IMR-90 (cell line): ENCODE results near the gene NPAS2. TPM values are rescaled to one million over a fixed set of nuclear protein-coding genes. Genes with fewer than 3 reads are reported as not detected.
A peak's percentile ranks its signal among the peaks of the same experiment; 100 is the strongest.

ENCODE experiments used
- ATAC-seq: fragments of 200-7000 bp; cut with Tn5 transposase; 2 replicates; pipeline ENCODE4 v1.9.1; 2020; ENCODE audit warnings: low read depth, mild to moderate bottlenecking, moderate library complexity
- BruUV-seq: library from RNA; stranded (reverse); fragments of 400-500 nt; replicated peaks from 2 replicates; lab custom pipeline; 2021; lab: Mats Ljungman, UMichigan
- CTCF ChIA-PET: fragments of 300-600 bp; formaldehyde crosslinking; extraction: SDS; loops from one replicate; lab custom pipeline; 2021; ENCODE audit warnings: antibody characterized with exemption; lab: Yijun Ruan, JAX
- POLR2A ChIA-PET: fragments of 300-600 bp; sonication (Branson Sonifier 250); formaldehyde crosslinking; loops from one replicate; lab custom pipeline; 2022; ENCODE audit warnings: antibody characterized with exemption; ENCODE audit not compliant: unreplicated experiment; lab: Charles Lee
- DNase-seq: peaks from one replicate; pipeline ENCODE4 v3.0.0; 2013
- H2AFZ ChIP-seq: replicated peaks from 2 replicates; pipeline ENCODE3; 2013; ENCODE audit warnings: low read length, mild to moderate bottlenecking; ENCODE audit not compliant: poor library complexity
- H2AK5ac ChIP-seq: 2 replicates; pipeline ENCODE4 v1.6.1; 2013; ENCODE audit warnings: low read depth, low read length, inconsistent platforms
- H2AK9ac ChIP-seq: replicated peaks from 2 replicates; pipeline ENCODE3; 2013; ENCODE audit warnings: mild to moderate bottlenecking, low read depth, low read length, moderate library complexity; ENCODE audit not compliant: poor library complexity
- H2BK120ac ChIP-seq: 2 replicates; pipeline ENCODE4 v1.6.1; 2013; ENCODE audit warnings: low read depth, low read length, inconsistent platforms
- H2BK15ac ChIP-seq: 3 replicates; pipeline ENCODE4 v1.6.1; 2013; ENCODE audit warnings: low read depth, low read length, inconsistent platforms
- H2BK20ac ChIP-seq: 2 replicates; pipeline ENCODE4 v1.6.1; 2013; ENCODE audit warnings: low read depth, mild to moderate bottlenecking, inconsistent platforms, low read length, moderate library complexity
- H2BK5ac ChIP-seq: 2 replicates; pipeline ENCODE4 v1.6.1; 2013; ENCODE audit warnings: mild to moderate bottlenecking, low read depth, low read length, inconsistent platforms; ENCODE audit not compliant: poor library complexity, severe bottlenecking
- H3K14ac ChIP-seq: replicated peaks from 2 replicates; pipeline ENCODE4 v1.6.1; 2013; ENCODE audit warnings: low read depth, low read length, inconsistent platforms
- H3K18ac ChIP-seq: 2 replicates; pipeline ENCODE4 v1.6.1; 2013; ENCODE audit warnings: low read depth, low read length, control low read depth
- H3K23ac ChIP-seq: 2 replicates; pipeline ENCODE4 v1.6.1; 2013; ENCODE audit warnings: low read depth, low read length, inconsistent platforms
- H3K27ac ChIP-seq: 2 replicates; pipeline ENCODE4 v1.5.1; 2013; ENCODE audit warnings: mild to moderate bottlenecking, control low read depth, low read length; ENCODE audit not compliant: insufficient read depth
- H3K27me3 ChIP-seq: 2 replicates; pipeline ENCODE4 v1.6.1; 2013; ENCODE audit warnings: low read length; ENCODE audit not compliant: control insufficient read depth, insufficient read depth
- H3K36me3 ChIP-seq: 2 replicates; pipeline ENCODE4 v1.6.1; 2013; ENCODE audit warnings: low read length, mixed read lengths; ENCODE audit not compliant: control insufficient read depth, insufficient read depth
- H3K4ac ChIP-seq: 2 replicates; pipeline ENCODE4 v1.6.1; 2013; ENCODE audit warnings: low read depth, low read length, inconsistent platforms
- H3K4me1 ChIP-seq: 2 replicates; pipeline ENCODE4 v1.6.1; 2013; ENCODE audit warnings: low read length, mixed read lengths; ENCODE audit not compliant: control insufficient read depth, insufficient read depth
- H3K4me2 ChIP-seq: 2 replicates; pipeline ENCODE4 v1.6.1; 2013; ENCODE audit warnings: low read depth, mild to moderate bottlenecking, control low read depth, low read length, moderate library complexity
- H3K4me3 ChIP-seq: 2 replicates; pipeline ENCODE4 v1.5.1; 2013; ENCODE audit warnings: low read depth, mild to moderate bottlenecking, control low read depth, low read length, moderate library complexity; ENCODE audit not compliant: insufficient read depth
- H3K56ac ChIP-seq: 2 replicates; pipeline ENCODE4 v1.6.1; 2013; ENCODE audit warnings: low read length, inconsistent platforms; ENCODE audit not compliant: insufficient read depth; ENCODE audit errors: extremely low read depth
- H3K79me1 ChIP-seq, 2 experiments: 2 replicates each; pipeline ENCODE4 v1.6.1; 2013; ENCODE audit warnings: low read length in 2 of 2, inconsistent platforms in 1 of 2, low read depth in 1 of 2
- H3K9ac ChIP-seq: 2 replicates; pipeline ENCODE4 v1.6.1; 2013; ENCODE audit warnings: low read depth, low read length, control low read depth
- H3K9me1 ChIP-seq: 2 replicates; pipeline ENCODE4 v1.6.1; 2013; ENCODE audit warnings: low read length, inconsistent platforms; ENCODE audit not compliant: insufficient read depth
- H3K9me3 ChIP-seq: 2 replicates; pipeline ENCODE4 v1.6.1; 2013; ENCODE audit warnings: low read length; ENCODE audit not compliant: control insufficient read depth, insufficient read depth
- H4K20me1 ChIP-seq: 2 replicates; pipeline ENCODE4 v1.6.1; 2013; ENCODE audit warnings: low read length, inconsistent platforms; ENCODE audit not compliant: insufficient read depth
- H4K5ac ChIP-seq: 2 replicates; pipeline ENCODE4 v1.6.1; 2013; ENCODE audit warnings: mild to moderate bottlenecking, low read depth, low read length, control low read depth
- H4K8ac ChIP-seq, 2 experiments: 2 replicates each; pipeline ENCODE4 v1.6.1; 2013; ENCODE audit warnings: low read depth in 2 of 2, low read length in 2 of 2, control low read depth in 1 of 2, inconsistent platforms in 1 of 2
- H4K91ac ChIP-seq: 2 replicates; pipeline ENCODE4 v1.6.1; 2013; ENCODE audit warnings: low read depth, low read length, inconsistent platforms; ENCODE audit not compliant: insufficient read depth
- CEBPB ChIP-seq: IDR thresholded peaks from 2 replicates; pipeline ENCODE4 v1.6.1; 2012; ENCODE audit warnings: low read depth, low read length, improper control_type of control experiment
- FOS ChIP-seq: fragments of 150-350 bp; IDR thresholded peaks from 2 replicates; pipeline ENCODE4 v1.6.1; 2016; ENCODE audit warnings: low read depth, low read length
- MAFK ChIP-seq: IDR thresholded peaks from 2 replicates; pipeline ENCODE4 v1.6.1; 2012; ENCODE audit warnings: low read depth, low read length, improper control_type of control experiment
- RCOR1 ChIP-seq: IDR thresholded peaks from 2 replicates; pipeline ENCODE4 v1.6.1; 2012; ENCODE audit warnings: mild to moderate bottlenecking, low read length, improper control_type of control experiment; ENCODE audit not compliant: insufficient replicate concordance
- USF2 ChIP-seq: fragments of 150-350 bp; IDR thresholded peaks from 2 replicates; pipeline ENCODE4 v1.6.1; 2017; ENCODE audit warnings: mild to moderate bottlenecking, antibody characterized with exemption, low read length, low read depth
- WGBS, 2 experiments: methylation state at CpG; one replicate each; pipeline versions ENCODE4 v1.1.5 to v1.1.7; 2013; ENCODE audit warnings: missing lambda C conversion rate in 2 of 2; ENCODE audit not compliant: insufficient read length in 1 of 2; ENCODE audit errors: extremely low coverage in 2 of 2; 5-methylcytosine and 5-hydroxymethylcytosine counted together
- dilution Hi-C: fragments of 300-500 bp; cut with HindIII; formaldehyde crosslinking; loops from one replicate; pipeline ENCODE4 v1.14.3; 2018; ENCODE audit warnings: low sequenced_read_pairs; ENCODE audit not compliant: unreplicated experiment
- in situ Hi-C: fragments of 300-500 bp; cut with MboI; formaldehyde crosslinking; loops from 3 replicates; pipeline ENCODE4 v1.14.3; 2019; ENCODE audit warnings: low sequenced_read_pairs, inconsistent platforms, mixed read lengths
- intact Hi-C: fragments of 100-400 bp; cut with micrococcal nuclease; formaldehyde crosslinking; loops from 2 replicates; pipeline ENCODE4 v1.10.0; 2022
- polyA plus RNA-seq, 3 experiments: library from polyadenylated mRNA; depleted of rRNA; stranded (reverse); fragments of >200 nt; gene quantifications; 2 replicates each; pipeline ENCODE4 v1.2.3, GENCODE V29; 2012; ENCODE audit warnings: low replicate concordance in 1 of 3
- total RNA-seq: library from RNA; depleted of rRNA; stranded (reverse); fragments of >200 nt; gene quantifications from 2 replicates; pipeline ENCODE4 v1.2.3, GENCODE V29; 2012

NPAS2 gene
- total and polyA plus RNA-seq, 2 of the 4 experiments (the other 2 are of a cell fraction) = 5.2 to 14.8 TPM

- Histone ChIP-seq H3K27ac (no peak overlapping the region), H3K4me3 (no peak overlapping the region), H3K9me1 (peaks cover 20% of the 10 kb centered on the region), H2BK120ac (peak overlapping the region; percentile 73), H4K20me1 (no peaks in the 10 kb centered on the region; the same call in 1 of the 2 replicates), H2BK20ac (peak overlapping the region; percentile 64; the same call in 1 of the 2 replicates), H2AFZ (peak overlapping the region; percentile 64), H4K8ac (peak overlapping the region; percentile 11 to 70; a peak in 2 of 4 replicates), H4K91ac (peak overlapping the region; percentile 78), H2BK15ac (peak overlapping the region; percentile 71; the same call in 1 of the 3 replicates), H2AK9ac (peak overlapping the region; percentile 93), H4K5ac (peak overlapping the region; percentile 69), H2AK5ac (peak overlapping the region; percentile 78), H3K56ac (no peak overlapping the region), H3K23ac (peak overlapping the region; percentile 14; the same call in 1 of the 2 replicates), H3K9ac (no peak overlapping the region), H3K36me3 (no peaks in the 10 kb centered on the region), H3K27me3 (no peaks in the 10 kb centered on the region), H2BK5ac (peak overlapping the region; percentile 57), H3K14ac (peak overlapping the region; percentile 67), H3K4me1 (peaks cover 18% of the 10 kb centered on the region), H3K4ac (peak overlapping the region; percentile 45), H3K18ac (peak overlapping the region; percentile 60; the same call in 1 of the 2 replicates), H3K79me1 (peaks cover 18 to 46% of the 10 kb centered on the region in 2 experiments), H3K4me2 (peak overlapping the region; percentile 74; the same call in 1 of the 2 replicates), H3K9me3 (no peaks in the 10 kb centered on the region)
- ATAC-seq (peak; percentile 58), DNase-seq (peak; percentile 67)
- no TSS peak for BruUV-seq
- in situ Hi-C loops (no loop called here), dilution Hi-C loops (no loop called here), intact Hi-C loops (no loop called here)
- ChIA-PET POLR2A (no interaction called here), CTCF (no interaction called here)
- TF ChIP-seq RCOR1 (no peak), FOS (no peak; the same call in 1 of the 2 replicates), CEBPB (peak; percentile 79), MAFK (peak; percentile 26; the same call in 1 of the 2 replicates), USF2 (no peak)
- 55% methylated on average over 8 of the region's 16 CpGs; no CpG with 5 or more reads in 1 of the 2 experiments for WGBS, 2 experiments
Observed at GRCh38 chr2:100891906-100892642, 72.1 kb downstream of the NPAS2 start.
